ENCODE results near the gene ZNRF1.

GRCh38 chr16:75035410-75035968 is 36.7 kb downstream of the ZNRF1 start:
- TF ChIP-seq POLR2A (IDR thresholded peaks at IDR 0.05; ENCODE audit: extremely low read depth, insufficient read length) (no peak), MAX (IDR thresholded peaks at IDR 0.05; ENCODE audit: low read depth, low read length) (no peak), CTCF (IDR thresholded peaks at IDR 0.05; ENCODE audit: low read depth, low read length) (no peak)
